Bronchial epithelial cell (primary cell): ENCODE measurements around the gene KIF1A. TPM values are rescaled to one million over a fixed set of nuclear protein-coding genes. Genes with fewer than 3 reads are reported as not detected.

Source experiments
- DNase-seq: peaks from one replicate; pipeline ENCODE4 v3.0.0-alpha.2; 2010; ENCODE audit warnings: low read depth
- FAIRE-seq: peaks from 2 replicates; lab custom pipeline; 2011; peaks lifted over from hg19 to GRCh38; lab: Jason Lieb, UNC
- H3K27me3 ChIP-seq: 2 replicates; pipeline ENCODE4 v1.5.1; 2011; ENCODE audit warnings: low read length; ENCODE audit not compliant: control insufficient read depth, insufficient read depth
- H3K36me3 ChIP-seq: 2 replicates; pipeline ENCODE4 v1.5.1; 2011; ENCODE audit warnings: low read length; ENCODE audit not compliant: control insufficient read depth, insufficient read depth
- H3K4me3 ChIP-seq: 2 replicates; pipeline ENCODE4 v1.5.1; 2011; ENCODE audit warnings: mild to moderate bottlenecking, low read depth, low read length, control low read depth
- CTCF ChIP-seq: IDR thresholded peaks from 2 replicates; pipeline ENCODE4 v1.5.1; 2011; ENCODE audit warnings: mild to moderate bottlenecking, moderate library complexity, low read length, control low read depth, inconsistent platforms; ENCODE audit not compliant: insufficient read depth, severe bottlenecking
- total RNA-seq: library from RNA; depleted of rRNA; stranded (reverse); fragments of >200 nt; gene quantifications from 2 replicates; pipeline ENCODE4 v1.2.1, GENCODE V29; 2014

KIF1A gene
- total RNA-seq, 1 donor from 2014 or later = not detected

GRCh38 chr2:240789501-240790369 lies 30.3 kb downstream of the KIF1A start:
- FAIRE-seq (no peak), DNase-seq (no peak)
- Histone ChIP-seq H3K27me3 (no peaks in the 10 kb centered on the region), H3K4me3 (no peak overlapping the region), H3K36me3 (no peaks in the 10 kb centered on the region)
- TF ChIP-seq CTCF = no peak

DNA sequence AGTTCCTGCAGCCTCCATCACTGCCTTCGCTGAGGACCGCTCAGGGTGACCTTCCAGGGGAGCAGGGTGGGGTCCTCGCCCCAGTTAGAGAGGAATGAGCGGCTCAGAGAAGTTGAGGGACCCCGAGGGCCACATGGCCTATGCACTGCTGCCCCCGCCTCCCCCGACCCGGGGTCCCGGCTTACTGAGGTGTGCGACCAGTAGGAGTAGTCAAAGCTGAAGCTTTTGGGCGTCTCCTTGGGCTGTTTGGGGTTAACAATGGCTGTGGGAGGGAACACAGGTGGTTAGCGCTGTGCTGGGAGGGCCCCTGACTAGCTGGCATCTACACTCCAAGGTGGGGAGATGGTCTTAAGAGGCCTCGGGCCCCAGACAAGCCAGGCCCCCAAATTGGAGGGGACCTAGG lies 31.0 kb downstream of the KIF1A start:
- no peak for TF ChIP-seq CTCF
- Histone ChIP-seq H3K36me3 (no peaks in the 10 kb centered on the region), H3K4me3 (no peak overlapping the region), H3K27me3 (no peaks in the 10 kb centered on the region)
- no peak for DNase-seq
- no peak for FAIRE-seq

GRCh38 chr2:240788482-240788881 lies 31.5 kb downstream of the KIF1A start:
- no peaks in the 10 kb centered on the region for H3K27me3 ChIP-seq
- DNase-seq = no peak
- no peak for TF ChIP-seq CTCF

GRCh38 chr2:240787521-240788472 lies 32.2 kb downstream of the KIF1A start:
- no peaks in the 10 kb centered on the region for H3K27me3 ChIP-seq

More at GRCh38 chr2:240788482-240788881, 31.5 kb downstream of the KIF1A start:
- H3K36me3 ChIP-seq = no peaks in the 10 kb centered on the region
- no peak for FAIRE-seq
- no peak overlapping the region for H3K4me3 ChIP-seq

GRCh38 chr2:240786871-240787311 lies 33.1 kb downstream of the KIF1A start:
- no peaks in the 10 kb centered on the region for H3K36me3 ChIP-seq
- DNase-seq = no peak
- no peak for TF ChIP-seq CTCF
- no peaks in the 10 kb centered on the region for H3K27me3 ChIP-seq
- no peak for FAIRE-seq
- H3K4me3 ChIP-seq = no peak overlapping the region

More at GRCh38 chr2:240787521-240788472, 32.2 kb downstream of the KIF1A start:
- DNase-seq = no peak
- H3K4me3 ChIP-seq = no peak overlapping the region
- FAIRE-seq = no peak
- no peaks in the 10 kb centered on the region for H3K36me3 ChIP-seq
- no peak for TF ChIP-seq CTCF
